DMS53 (cell line): ENCODE results near the gene SELPLG.
A peak's percentile ranks its signal among the peaks of the same experiment; 100 is the strongest.
"Not testable (repeated sequence)": the region's sequence is repeated elsewhere in the genome, so short reads cannot be mapped to it uniquely, and the experiment has no call there.

ENCODE experiments used
- DNase-seq: peaks from one replicate; lab custom pipeline; 2025; lab: John Stamatoyannopoulos, UW

Gene SELPLG, protein sequence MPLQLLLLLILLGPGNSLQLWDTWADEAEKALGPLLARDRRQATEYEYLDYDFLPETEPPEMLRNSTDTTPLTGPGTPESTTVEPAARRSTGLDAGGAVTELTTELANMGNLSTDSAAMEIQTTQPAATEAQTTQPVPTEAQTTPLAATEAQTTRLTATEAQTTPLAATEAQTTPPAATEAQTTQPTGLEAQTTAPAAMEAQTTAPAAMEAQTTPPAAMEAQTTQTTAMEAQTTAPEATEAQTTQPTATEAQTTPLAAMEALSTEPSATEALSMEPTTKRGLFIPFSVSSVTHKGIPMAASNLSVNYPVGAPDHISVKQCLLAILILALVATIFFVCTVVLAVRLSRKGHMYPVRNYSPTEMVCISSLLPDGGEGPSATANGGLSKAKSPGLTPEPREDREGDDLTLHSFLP

DNA sequence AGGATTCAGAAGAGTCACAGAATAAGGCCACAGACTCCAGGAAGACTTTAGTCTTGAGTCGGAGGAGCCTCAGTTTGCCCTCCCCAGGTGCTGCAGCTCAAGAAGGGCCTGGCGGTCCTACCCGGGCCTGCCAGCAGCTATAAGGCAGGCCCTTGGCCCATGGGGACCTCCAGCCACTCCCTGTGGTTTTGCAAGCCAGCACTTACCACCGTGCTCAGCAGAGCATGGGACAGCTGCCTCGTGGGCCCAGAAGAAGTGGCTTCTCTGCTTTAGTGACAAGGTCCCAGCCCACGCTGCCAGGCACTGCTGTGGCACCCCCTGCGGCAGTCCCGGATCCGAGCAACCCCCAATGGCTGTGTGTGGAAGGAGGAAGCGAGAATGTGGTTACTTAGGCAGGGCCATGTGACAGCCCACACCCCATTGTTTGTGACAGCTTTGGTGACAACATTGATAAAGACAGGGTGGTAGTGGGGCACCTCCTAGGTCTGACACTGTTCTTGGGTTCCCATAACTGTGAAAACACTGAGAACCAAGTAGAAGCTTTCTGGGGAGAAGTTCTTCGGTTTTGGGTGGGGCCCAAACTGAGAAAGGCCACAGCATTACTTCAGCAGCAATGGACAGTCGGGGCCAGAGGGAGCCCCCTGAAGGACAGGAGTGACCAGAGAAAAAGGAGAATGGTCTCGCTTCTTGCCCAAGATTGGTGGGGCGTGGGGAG, at the start of gene SELPLG:
Gene SELPLG, minus strand, starts transcription at position 361 of the 715 bp plus-strand sequence. CDS start 9,587 bp downstream, outside the sequence.
- no peak for DNase-seq

DNA sequence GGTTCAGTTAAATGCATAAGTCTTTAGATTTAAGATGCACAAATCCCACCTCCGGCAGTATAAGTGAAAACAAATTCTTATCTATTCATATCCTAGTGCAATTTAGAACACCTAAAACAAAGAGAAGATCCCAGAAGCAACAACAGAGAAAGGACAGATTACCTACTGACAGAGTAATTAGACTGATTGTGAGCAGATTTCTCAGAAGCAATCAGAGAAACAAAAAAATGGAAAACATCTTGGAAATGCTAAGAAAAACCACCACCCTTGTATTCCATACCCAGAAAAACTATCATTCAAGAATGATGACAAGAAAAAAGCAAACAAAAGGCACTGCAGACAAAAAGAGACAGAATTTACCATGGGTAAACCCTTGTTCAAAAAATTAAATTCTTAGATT, 47.6 kb upstream of the SELPLG start:
- DNase-seq: no peak

DNA sequence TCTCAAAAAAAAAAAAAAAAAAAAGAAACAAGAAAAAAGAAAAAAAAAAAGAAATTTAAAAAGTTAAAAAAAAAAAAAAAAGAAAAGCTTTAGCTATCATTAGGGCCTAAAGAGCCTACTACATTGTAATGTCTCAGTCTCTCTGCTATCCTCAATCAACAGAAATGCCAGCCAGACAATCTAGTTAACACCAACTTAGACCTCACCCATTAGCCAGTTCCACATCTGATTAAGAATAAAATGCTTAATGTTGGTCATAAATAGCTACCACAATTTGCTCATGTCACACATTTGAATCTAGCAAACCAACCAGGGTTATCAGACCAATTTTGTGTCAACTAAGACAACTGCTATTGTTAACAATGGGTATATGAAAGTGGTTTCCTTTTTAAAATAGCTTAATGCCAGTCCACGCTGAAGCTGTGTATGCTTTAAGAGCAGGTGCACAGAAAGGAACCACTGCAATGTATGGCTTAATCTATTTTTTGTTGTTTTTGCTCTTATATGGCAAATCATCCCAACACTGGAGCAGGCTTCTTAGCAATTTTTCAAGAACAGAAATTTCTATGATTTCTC, 45.5 kb upstream of the SELPLG start:
- peak; percentile 18 for DNase-seq

DNA sequence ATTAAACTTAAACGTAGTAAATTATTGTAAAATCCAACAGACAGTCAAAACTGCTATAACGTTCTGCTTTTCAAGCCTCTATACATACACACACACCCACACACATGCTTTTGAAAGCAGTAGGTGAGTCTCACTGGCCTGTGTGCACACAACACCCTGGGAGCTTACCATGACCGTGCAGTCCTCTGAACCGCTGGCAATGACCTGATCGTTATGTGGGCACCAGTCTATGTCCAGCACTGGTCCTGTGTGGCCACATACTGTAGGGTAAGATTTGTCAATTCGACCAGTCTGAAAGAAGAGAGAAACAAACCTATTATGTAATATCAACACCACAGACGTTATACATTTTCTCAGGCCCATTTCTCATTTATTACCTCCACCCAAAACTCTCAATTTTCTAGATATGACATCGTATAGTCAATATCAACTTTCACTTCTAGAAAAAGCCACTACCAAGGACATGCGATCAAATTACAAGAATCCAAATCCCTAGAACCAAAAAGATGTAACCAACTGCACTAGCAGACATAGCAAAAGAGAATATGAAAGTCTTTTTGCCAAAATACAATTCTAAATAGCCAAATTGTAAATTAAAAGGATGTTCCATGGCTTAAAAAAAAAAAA, 44.5 kb upstream of the SELPLG start:
- DNase-seq: no peak

DNA sequence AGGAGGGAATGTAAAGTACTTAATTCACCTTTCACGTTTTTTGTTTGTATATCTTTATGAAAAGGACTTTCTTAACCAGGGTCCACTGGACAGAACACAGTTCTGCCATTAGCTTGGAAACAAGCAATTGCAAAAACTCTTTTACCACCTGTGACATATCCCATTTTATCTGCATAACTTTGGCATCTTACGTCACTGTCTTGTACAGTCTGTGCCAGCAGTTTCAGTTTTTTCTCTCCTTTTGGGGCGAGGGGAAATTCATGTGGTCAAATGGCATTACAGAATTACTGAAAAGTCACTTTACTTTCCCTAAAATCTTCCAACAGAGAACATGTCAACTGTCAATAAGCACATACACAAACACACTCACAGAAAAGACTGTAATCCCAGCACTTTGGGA, 43.7 kb upstream of the SELPLG start:
- DNase-seq: no peak

DNA sequence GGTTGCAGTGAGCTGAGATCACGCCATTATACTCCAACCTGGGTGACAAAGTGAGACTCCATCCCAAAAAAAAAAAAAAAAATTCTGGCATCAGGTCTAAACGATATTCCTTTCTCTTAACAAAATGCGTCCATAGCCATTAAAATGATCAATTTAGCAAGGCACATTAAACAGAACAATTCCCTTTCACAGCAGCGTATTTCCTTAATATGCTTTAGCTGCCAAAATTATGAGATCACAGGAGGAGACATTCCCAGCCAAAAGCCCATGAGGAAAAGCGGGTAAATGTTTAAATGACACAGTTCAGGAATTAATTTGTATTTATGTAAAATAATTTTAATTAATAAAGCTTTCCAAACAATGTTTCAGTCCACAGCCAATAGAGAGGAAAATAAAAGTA, 43.0 kb upstream of the SELPLG start:
- DNase-seq: no peak

DNA sequence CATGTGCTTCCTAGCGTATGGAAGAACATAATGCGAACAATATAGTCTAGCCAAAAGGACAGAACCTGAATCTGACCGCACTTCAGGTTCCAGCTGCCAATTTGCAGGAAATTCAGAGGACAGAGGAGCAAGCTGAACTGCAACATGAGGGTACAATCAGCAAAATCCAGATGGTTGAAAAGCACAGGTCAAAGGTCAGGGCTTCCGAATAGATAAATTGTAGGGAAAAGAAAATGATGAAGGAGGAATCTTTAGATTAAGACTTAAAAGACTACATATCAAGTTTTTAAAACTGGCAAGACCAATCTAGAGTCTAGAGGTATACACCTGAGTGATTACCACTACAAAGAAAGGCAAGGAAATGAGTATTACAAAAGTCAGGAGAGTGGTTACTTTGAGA, 42.1 kb upstream of the SELPLG start:
- no peak for DNase-seq

DNA sequence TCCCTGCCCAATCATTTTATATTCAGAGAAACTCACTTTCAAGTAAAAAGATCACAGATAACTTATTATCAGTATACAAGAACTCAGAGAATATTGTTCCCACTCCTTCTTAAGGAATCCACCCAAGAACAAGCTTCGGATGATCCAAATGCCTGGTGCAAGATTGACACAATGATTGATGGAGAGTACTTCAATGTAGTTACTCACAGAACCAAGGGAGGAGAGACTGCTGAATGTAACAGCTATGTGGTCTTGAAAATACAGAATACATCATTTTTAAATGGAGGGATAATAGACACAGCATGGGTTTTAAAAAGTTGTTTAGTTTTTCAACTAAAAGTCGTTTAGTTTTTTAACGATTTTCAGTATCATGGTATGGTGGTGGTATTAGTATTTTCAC, 38.4 kb upstream of the SELPLG start:
- no peak for DNase-seq

DNA sequence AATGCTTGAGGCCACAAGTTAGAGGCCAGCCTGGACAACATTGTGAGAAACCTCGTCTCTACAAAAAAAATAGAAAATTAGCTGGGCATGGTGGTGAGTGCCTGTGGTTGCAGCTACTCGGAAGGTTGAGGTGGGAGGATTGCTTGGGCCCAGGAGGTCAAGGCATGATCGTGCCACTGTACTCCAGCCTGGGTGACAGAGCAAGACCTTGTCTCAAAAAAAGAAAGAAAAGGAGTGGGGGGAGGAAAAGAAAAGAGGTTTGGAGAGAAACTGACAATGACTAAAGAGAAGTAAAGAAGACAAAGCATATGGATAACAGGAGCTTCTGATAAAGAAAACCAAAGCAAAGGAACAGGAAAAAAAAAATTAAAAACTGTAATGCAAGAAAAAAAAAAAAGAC, 37.4 kb upstream of the SELPLG start:
- no peak for DNase-seq

DNA sequence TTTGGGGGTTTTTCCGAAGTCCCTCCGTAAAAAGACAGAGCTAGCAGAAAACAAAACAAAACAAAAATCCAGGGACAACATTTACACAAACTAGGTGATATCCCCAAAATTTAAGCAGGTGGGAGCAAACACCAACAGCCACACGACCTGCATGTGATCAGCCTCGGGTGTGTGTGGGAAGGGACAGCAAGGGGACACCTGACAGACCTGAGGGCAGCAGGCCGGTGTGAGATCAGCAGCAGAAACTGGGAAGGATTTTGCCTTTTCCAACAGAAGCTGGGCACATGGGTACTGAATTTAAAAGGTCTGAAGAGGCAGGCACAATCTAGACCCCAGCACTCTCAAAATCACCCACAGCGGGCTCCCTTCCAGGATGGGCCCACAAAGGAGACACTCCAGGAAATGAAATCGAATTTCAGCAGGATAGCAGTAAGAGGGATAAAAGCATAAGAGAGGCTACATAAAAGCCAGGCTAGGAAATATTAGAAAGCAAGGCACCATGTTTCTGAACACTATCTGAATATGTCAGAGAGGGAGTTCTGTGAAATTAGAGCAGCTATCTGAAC, 36.5 kb upstream of the SELPLG start:
- no peak for DNase-seq

DNA sequence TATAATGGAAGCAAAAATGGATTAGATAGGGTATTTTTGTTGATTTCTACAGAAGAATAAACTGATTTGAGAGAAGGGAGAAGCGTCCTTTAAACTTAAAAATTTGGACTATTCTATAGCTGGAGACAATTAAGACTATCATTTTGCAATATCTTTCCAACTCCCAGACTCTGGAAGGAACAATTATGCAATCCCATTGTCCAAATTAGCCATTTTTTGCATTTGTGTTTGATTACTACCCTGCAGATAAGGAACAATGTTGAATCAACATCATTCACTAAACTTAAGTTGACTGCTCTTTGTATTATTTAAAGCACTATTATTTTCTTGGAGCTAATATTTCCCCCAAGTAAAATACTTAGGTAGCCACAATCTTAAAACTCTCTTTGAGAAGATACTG, 34.8 kb upstream of the SELPLG start:
- DNase-seq: no peak

DNA sequence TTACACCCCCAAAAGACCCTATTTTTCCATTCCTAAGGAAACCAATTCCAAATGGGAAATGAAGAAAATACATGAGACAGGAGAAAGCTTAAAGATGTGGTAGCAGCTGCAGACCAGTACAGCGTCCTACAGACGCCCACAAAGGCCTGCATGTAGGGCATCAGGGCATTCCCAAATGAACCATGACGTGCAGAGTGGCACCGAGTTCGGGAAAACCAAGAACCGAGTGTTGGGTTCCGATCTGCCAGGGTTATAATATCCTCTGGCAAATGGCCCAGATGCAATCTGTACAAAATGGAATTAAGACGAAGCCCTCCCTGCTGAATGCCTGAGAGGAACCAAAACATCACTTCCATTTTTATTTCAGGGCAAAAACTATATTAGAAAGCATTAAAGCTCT, 34.4 kb upstream of the SELPLG start:
- no peak for DNase-seq

DNA sequence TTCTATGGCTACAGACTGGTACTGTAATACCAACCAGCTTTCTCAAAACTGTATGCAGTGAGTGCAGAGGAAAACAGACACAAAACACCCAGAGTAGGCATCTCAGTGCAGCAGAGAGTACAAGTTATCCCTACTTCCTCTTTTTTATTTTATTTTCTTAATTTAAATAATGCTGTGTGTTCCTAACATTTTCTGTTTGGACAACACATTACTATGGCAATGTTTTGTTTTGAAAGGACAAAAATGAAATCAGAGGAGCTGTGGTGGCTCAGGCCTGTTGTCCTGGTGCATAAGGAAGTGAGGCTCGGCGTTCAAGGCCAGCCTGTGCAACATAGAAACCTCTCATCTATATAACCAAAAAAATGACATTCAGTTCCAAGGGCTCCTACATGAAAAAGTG, 33.7 kb upstream of the SELPLG start:
- DNase-seq: peak; percentile 25

DNA sequence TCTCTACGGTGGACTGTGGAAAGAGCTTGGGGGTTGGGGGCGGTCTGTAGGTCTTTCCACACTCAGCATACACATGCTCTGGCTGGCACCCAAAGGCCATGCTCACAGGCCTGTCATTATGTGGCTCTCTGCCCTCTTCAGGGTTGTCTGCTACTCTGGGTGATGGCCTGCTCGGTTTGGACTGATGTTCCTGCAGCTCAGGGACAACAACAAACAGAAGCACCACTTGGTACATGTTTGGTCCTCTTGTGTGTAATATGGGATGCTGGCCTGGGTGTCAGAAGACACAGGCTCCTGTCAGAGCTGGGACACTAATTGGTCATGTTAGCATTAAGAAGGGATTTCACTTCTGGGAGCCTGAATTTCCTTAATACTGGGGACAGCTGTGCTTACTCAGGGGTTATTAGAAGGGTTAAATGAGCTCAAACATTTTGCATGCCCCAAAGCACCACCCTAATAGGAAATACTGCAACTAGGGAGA, 32.7 kb upstream of the SELPLG start:
- no peak for DNase-seq

DNA sequence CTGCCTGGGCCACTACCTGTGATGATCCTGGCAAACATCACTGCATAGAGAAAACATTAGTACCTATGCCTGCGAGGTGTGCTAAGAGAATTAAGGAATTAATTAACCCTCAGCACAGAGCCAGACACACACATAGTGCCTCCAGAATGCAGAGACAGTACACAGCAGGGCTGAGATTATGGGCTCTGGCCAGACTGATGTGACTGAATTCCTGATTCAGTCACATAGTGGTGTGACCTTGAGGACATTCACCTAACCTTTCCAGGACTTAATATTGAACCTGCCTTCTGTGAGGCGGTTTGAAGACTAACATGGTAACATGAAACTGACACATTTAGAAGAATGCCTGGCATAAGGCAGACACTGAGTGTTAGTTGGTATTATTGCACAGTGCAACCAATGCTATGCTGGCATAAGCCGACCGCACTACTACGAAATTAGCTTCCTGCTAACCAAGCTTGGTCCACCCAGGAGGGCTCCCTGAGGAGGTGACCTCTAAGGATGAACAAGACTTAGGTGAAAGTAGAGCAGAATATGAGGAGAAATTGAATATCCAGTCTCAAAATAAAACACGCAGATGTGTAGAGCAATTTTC, 32.0 kb upstream of the SELPLG start:
- DNase-seq: no peak

DNA sequence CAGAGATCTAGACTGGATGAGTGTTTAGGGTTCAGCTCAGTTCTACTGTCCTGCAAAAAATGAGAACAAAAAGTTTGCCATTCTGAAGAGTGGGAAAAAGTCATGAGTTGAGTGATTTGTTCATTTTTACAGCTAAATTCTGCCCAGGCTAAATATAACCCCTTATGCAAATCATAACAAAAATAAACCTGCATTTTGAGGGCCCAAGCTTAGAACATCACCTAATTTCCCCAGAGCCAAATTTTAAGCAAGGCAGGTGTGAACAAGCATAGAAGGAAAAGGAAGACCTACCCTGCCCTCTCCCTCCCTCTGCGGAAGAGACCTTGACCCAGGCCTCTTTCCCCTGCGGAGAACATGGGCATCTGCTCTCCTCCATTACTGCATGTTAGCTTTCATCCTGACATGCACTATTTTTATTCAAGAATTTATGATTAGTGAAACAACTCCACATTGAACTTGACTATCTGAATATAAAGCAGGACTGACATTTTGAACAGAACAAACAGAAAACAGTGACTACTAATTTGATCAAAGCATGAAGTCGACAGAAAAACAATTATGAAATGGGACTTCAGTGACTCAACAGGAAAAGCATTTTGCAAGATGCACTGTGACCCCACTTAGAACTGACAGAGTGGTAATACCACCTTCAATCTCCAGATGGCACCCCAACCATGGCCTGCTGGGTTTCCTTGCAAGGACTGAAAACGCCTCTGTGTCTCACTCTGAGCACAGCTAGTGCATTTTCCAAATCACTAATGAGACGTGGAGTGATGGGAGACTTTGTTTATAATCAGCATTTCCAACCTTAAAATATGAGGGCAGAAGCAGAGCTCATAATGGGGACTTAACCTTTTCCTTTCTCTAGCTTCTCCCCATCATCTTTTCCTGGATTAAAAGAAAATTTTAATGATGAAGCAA, 30.9 kb upstream of the SELPLG start:
- peak; percentile 95 for DNase-seq

DNA sequence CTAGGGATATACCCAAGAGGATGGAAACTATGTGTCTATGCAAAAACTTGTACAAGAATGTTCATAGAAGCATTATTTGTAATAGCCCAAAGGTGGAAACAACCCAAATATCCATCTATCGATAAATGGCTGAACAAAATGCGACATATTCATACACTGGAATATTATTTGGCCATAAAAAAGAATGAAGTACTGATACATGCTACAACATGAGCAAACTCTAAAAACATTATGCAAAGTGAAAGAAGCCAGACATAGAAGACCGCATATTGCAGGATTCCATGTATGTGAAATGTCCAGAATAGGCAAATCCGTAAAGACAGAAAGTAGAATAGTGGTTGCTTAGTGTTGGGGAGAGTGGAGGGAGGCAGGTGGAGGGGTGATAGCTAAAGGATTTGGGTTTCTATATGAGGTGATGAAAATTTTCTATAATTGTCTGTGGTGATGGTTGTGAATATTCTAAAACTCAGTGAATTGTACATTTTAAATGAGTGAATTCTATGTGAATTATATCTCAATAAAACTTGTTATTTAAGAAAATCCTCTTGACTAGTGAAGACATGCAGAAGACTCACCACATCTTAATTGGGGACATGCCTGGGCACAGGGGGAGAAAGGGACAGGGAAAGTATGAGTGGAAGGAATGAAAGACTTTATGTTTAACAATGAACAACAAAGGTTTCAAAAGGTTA, 29.8 kb upstream of the SELPLG start:
- DNase-seq: no peak

DNA sequence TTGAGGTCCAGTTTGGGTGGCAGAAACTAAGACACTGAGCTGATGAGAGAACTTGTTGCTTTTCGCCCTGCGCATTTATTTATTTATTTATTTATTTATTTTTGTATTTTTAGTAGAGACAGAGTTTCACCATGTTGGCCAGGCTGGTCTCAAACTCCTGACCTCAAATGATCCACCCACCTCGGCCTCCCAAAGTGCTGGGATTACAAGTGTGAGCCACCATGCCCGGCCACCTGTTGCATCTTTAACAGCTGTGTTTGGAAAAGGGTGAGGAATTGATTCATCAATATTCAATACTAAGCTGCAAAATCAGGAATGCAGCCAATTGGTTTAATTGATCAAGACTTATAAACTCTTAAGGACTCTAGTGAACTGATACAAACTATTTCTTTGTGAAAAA, 24.4 kb upstream of the SELPLG start:
- not testable (repeated sequence) for DNase-seq

DNA sequence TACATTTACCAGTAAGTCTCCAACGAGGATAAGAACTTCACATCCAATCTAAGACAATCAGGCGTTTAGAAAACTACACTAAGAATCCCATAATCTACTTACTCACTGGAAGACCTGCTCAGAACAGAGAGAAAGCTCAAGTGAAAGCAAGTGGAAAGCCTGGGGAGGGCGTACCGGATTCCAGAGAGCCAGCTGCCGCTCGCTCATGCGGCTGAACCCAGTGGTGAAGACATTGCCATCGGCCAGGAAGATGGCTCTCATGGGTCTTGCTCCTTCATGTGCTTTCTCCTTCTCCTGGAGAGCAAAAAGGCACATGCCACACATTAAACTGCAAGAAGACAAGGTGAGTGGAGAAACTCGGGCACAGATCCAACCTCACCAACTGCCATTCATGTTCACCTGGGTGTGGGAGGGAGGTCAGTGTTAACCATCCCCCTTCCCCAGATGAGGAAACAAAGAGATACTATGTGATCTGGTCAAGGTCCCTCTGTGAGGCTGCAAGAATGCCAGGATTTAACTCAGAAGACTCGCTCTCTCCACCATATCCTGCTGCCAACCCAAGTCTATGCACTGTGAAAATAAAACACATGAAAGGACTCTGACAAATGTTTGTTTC, 23.5 kb upstream of the SELPLG start:
- no peak for DNase-seq

DNA sequence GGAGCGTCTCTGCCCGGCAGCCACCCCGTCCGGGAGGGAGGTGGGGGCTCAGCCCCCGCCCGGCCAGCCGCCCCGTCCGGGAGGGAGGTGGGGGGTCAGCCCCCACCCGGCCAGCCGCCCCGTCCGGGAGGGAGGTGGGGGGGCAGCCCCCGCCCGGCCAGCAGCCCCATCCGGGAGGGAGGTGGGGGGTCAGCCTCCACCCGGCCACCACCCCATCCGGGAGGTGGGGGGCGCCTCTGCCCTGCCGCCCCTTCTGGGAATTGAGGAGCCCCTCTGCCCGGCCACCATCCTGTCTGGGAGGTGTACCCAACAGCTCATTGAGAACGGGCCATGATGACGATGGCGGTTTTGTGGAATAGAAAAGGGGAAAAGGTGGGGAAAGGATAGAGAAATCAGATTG, 22.6 kb upstream of the SELPLG start:
- DNase-seq: not testable (repeated sequence)
